AG04449 (cell line): ENCODE results near the gene KSR2.
"Not testable (repeated sequence)": the region's sequence is repeated elsewhere in the genome, so short reads cannot be mapped to it uniquely, and the experiment has no call there.

ENCODE experiments used
- CTCF ChIA-PET: fragments of 350-600 bp; formaldehyde crosslinking; extraction: SDS; loops from one replicate; lab custom pipeline; 2021; ENCODE audit warnings: antibody characterized with exemption; lab: Yijun Ruan, JAX
- POLR2A ChIA-PET: fragments of 400-600, 350-600 bp; formaldehyde crosslinking; extraction: SDS; loops from one replicate; lab custom pipeline; 2020; ENCODE audit warnings: antibody characterized with exemption, inconsistent platforms; lab: Yijun Ruan, JAX
- DNase-seq: peaks from one replicate; pipeline ENCODE4 v3.0.0-alpha.2; 2010; ENCODE audit warnings: low read depth, low spot score
- H3K4me3 ChIP-seq: 2 replicates; pipeline ENCODE4 v1.5.1; 2011; ENCODE audit warnings: low read depth, mild to moderate bottlenecking, control low read depth, low read length
- TF ChIP-seq, protein P1 (sequence below): IDR thresholded peaks from one replicate; pipeline ENCODE4 v1.5.1; 2011; ENCODE audit warnings: mild to moderate bottlenecking, moderate library complexity, low read length, control low read depth, inconsistent platforms; ENCODE audit not compliant: insufficient read depth; ENCODE audit errors: missing control alignments

KSR2 gene

DNA sequence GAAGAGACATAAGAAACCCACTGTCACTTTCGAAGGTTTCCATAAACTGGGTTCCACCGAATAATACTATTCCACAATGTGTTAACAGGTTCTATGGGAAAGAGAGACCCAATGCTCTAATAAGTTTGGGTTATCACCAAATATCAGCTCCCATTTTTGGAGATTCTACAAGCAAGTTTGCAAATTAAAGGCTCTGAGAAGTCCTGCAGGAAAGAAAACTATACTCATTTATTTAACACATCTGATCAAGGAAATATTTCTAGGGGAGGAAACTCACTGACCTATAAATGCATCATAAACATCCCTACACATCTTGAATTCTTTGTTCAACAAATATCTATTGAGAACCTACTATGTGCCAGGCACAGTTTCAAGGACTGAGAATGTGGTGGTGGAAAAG is 161.4 kb downstream of the KSR2 start:
- H3K4me3 ChIP-seq = no peak overlapping the region
- TF ChIP-seq, protein P1, sequence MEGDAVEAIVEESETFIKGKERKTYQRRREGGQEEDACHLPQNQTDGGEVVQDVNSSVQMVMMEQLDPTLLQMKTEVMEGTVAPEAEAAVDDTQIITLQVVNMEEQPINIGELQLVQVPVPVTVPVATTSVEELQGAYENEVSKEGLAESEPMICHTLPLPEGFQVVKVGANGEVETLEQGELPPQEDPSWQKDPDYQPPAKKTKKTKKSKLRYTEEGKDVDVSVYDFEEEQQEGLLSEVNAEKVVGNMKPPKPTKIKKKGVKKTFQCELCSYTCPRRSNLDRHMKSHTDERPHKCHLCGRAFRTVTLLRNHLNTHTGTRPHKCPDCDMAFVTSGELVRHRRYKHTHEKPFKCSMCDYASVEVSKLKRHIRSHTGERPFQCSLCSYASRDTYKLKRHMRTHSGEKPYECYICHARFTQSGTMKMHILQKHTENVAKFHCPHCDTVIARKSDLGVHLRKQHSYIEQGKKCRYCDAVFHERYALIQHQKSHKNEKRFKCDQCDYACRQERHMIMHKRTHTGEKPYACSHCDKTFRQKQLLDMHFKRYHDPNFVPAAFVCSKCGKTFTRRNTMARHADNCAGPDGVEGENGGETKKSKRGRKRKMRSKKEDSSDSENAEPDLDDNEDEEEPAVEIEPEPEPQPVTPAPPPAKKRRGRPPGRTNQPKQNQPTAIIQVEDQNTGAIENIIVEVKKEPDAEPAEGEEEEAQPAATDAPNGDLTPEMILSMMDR = no peak
- ChIA-PET POLR2A (no interaction called here), CTCF (interaction anchor here (3.0 kb wide), 1 partner anchor 30 kb away, joined by 9 read pairs; no protein-coding TSS in a partner anchor)
- DNase-seq = no peak

DNA sequence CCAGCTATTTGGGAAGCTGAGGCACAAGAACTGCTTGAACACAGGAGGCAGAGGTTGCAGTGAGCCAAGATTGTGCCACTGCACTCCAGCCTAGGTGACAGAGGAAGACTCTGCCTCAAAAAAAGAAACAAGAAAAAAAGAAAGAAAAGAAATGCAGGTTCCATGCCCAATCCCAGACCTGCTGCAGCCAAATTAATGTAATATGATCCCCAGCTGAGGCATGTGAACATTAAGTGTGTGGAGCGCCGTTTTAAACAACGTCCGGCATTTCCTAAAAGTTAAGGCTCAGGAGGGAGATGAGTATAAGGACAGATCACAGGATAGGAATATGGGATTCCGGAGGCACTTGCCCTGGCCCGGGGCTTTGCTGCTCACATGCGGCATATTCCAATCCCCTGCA is 162.9 kb downstream of the KSR2 start:
- ChIA-PET POLR2A (no interaction called here), CTCF (interaction anchor here (3.0 kb wide), 1 partner anchor 31 kb away, joined by 9 read pairs; no protein-coding TSS in a partner anchor)
- no peak for DNase-seq
- TF ChIP-seq, protein P1 = no peak
- no peak overlapping the region for H3K4me3 ChIP-seq

DNA sequence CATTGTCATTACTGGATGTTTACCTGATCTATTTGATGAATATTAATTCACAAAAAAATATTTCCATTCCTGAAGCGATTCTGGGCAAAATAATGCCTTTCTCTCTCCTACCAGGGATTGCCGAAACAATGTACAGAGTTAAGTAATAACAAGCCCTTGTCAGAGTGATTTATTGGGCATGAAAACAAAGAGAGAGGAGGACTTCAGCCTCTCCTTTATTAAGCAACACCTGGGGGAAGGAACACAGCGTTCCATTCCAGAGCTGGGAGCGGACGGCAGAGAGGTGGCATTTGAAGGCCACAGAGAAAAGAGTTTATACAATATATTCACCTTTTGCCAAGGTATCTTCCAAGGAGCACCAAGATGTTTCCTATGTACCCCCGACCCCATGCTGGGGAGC is 165.8 kb downstream of the KSR2 start:
- no peak for DNase-seq

DNA sequence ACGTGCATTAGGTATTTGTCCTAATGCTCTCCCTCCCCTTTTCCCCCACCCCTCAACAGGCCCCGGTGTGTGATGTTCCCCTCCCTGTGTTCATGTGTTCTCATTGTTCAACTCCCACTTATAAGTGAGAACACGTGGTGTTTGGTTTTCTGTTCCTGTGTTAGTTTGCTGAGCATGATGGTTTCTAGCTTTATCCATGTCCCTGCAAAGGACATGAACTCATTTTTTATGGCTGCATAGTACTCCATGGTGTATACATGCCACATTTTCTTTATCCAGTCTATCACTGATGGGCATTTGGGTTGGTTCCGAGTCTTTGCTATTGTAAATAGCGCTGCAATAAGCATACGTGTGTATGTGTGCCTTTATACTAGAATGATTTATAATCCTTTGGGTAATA is 168.1 kb downstream of the KSR2 start:
- CTCF ChIA-PET, POLR2A ChIA-PET, DNase-seq: not testable (repeated sequence)

More for the DNA sequence above, 165.8 kb downstream of the KSR2 start:
- POLR2A ChIA-PET = no interaction called here
- CTCF ChIA-PET = no interaction called here
- TF ChIP-seq, protein P1 = no peak
- H3K4me3 ChIP-seq = no peak overlapping the region

DNA sequence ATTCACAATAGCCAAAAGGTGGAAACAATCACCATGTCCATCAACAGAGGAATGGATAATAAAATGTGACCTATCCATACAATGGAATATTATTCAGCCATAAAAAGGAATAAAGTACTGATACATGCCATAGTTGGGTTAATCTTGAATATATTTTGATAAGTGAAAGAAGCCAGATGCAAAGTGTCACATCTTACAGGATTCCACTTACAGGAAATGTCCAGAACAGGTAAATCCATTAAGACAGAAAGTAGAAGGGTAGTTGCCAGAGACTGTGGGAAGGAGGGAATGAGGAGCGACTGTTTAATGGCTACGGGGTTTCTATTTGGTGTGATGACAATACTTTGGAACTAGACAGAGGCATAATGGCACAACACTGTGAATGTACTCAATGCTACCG is 171.6 kb downstream of the KSR2 start:
- TF ChIP-seq, protein P1 = no peak
- ChIA-PET CTCF (no interaction called here), POLR2A (no interaction called here)
- no peak for DNase-seq
- no peak overlapping the region for H3K4me3 ChIP-seq

More for the DNA sequence above, 168.1 kb downstream of the KSR2 start:
- H3K4me3 ChIP-seq = not testable (repeated sequence)

DNA sequence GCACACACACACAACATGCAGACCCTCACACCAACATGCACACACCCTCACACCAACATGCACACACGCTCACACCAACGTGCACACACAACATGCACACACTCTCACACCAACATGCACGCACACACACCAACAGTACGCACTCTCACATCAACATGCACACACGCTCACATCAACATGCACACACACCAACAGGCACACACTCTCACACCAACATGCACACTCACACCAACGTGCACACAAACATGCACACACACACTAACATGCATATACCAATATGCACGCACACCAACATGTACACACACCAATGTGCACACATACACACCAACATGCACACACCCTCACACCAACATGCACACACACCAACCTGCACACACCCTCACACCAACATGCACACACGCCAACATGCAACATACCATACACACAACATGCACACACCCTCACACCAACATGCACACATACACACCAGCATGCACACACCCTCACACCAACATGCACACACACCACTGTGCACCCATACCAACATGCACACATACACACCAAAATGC is 175.8 kb downstream of the KSR2 start:
- CTCF ChIA-PET = no interaction called here
- no peak for DNase-seq
- POLR2A ChIA-PET = no interaction called here
- TF ChIP-seq, protein P1 = no peak
- H3K4me3 ChIP-seq = no peak overlapping the region

DNA sequence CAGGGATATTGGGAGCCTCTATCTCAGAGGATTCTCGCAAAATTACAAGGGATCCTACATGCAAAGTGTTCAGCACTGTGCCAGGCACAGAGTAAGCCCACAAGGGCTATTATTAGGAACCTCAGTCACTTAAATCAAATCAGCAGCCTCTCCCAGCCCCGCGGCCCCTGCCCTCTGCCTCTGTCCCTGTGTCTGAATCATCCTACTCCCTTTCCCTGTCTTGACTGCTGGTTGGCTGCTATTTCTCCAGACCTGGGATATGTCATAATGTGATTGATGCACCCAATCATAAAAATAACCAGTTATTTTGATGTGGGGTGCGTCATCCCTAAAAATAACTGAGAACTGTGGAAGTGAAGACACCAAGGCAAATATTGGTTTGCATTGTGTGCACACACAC is 176.3 kb downstream of the KSR2 start:
- DNase-seq = no peak
- ChIA-PET CTCF (no interaction called here), POLR2A (no interaction called here)
- TF ChIP-seq, protein P1 = no peak
- no peak overlapping the region for H3K4me3 ChIP-seq
